Motor neuron (in vitro differentiated cells): Measurements from ENCODE around the gene TMPO. TPM values are rescaled to one million over a fixed set of nuclear protein-coding genes. Genes with fewer than 3 reads are reported as not detected.
"Not testable (repeated sequence)": the region's sequence is repeated elsewhere in the genome, so short reads cannot be mapped to it uniquely, and the experiment has no call there.

Experiments
- ATAC-seq, 8 experiments: fragments of 200-7000 bp; cut with Tn5 transposase; replicated peaks in 6 of 8; 2 replicates each; pipeline ENCODE4 v1.8.0; 2021; ENCODE audit warnings: mild to moderate bottlenecking in 8 of 8, moderate library complexity in 8 of 8
- H3K27ac ChIP-seq, 2 donors: fragments of 250-450 bp; sonication (Bioruptor Pico); 2 replicates each; pipeline ENCODE4 v1.9.0; 2021; ENCODE audit warnings: antibody characterized with exemption in 2 of 2, mild to moderate bottlenecking in 2 of 2, moderate library complexity in 1 of 2
- H3K4me1 ChIP-seq, 2 donors: fragments of 250-450 bp; sonication (Bioruptor Pico); replicated peaks in 1 of 2; 2 replicates each; pipeline ENCODE4 v1.6.1; 2021; ENCODE audit warnings: antibody characterized with exemption in 2 of 2, mild to moderate bottlenecking in 2 of 2, moderate library complexity in 1 of 2
- H3K4me3 ChIP-seq, 5 donors: fragments of 250-450 bp; sonication (Bioruptor Pico); 2 replicates each; pipeline ENCODE4 v1.9.0; 2021; ENCODE audit warnings: antibody characterized with exemption in 5 of 5, mild to moderate bottlenecking in 5 of 5, moderate library complexity in 4 of 5
- WGBS, 10 experiments: fragments of 450-650 bp; shearing (Covaris generic); methylation state at CpG; one replicate each; pipeline ENCODE4 v1.0.0; 2022; 5-methylcytosine and 5-hydroxymethylcytosine counted together
- in situ Hi-C, 9 experiments: fragments of 400-800 bp; cut with MboI; loops; one replicate each; pipeline ENCODE4 v1.15.0; 2021; ENCODE audit warnings: low sequenced_read_pairs in 9 of 9, low pct_unique_long_range_greater_than_20kb in 2 of 9; ENCODE audit not compliant: unreplicated experiment in 9 of 9
- total RNA-seq, 8 experiments: library from RNA; unstranded; fragments of 300-600 nt; gene quantifications; 2 replicates each; pipeline versions ENCODE4 v1.2.3 to v1.2.4, GENCODE V29; 2022

Gene TMPO
- total RNA-seq, 8 experiments from 2014 or later: 7.6 to 178 (median 58.0) TPM

DNA sequence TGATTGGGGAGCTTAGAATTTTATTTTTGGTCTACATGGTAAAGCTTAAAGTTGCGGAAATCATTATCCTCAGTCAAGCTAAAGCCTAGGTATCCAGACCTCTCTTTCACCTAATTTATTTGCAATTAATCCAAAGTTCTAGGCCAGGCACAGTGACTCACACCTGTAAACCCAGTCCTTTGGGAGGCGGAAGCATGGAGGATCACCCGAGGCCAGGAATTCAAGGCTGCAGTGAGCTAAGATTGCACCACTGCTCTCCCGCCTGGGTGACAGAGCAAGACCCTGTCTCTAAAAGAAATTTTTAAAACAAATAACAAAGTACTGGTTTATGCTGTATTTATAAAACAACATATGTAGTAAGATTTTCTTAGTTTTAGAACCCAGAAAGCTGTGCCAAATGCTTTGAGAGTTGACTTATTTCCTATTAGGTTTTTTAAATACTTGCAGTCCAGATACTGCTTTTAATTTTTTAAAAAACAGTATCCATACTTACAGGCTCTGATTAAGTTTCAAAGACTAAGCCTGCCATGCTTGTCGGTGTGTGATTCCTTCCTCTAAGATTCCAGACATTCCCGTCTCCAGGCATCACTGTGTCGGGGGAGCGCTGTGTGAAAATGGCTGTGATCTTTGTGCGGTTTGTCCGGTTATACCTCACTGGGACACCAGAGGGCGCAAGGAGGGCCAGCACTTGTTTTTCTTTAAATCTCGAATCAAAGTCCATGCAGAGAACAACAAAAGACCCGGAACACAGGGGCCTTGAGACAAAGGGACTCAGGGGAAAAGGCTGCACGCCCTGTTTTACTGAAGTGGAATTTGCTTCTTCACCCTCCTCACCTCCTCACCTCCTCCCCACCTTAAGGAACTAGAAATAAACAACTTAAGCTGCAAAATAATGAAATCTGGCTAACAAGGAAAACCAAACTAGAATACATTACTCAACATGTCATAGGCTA, 24.6 kb upstream of the TMPO start:
- peak; percentile 73 to 99 (median 94) for ATAC-seq
- WGBS, 10 experiments: 0 to 100% (median 24%) methylated on average over 1 to 12 of the region's 14 CpGs
- in situ Hi-C loops: no loop called here
- Histone ChIP-seq H3K4me3 (peak overlapping the region; percentile 1 to 22 (median 15)), H3K27ac (peak overlapping the region in 1 of 2 donors; percentile 49), H3K4me1 (peaks cover 0 to 8% of the 10 kb centered on the region in 2 donors)

DNA sequence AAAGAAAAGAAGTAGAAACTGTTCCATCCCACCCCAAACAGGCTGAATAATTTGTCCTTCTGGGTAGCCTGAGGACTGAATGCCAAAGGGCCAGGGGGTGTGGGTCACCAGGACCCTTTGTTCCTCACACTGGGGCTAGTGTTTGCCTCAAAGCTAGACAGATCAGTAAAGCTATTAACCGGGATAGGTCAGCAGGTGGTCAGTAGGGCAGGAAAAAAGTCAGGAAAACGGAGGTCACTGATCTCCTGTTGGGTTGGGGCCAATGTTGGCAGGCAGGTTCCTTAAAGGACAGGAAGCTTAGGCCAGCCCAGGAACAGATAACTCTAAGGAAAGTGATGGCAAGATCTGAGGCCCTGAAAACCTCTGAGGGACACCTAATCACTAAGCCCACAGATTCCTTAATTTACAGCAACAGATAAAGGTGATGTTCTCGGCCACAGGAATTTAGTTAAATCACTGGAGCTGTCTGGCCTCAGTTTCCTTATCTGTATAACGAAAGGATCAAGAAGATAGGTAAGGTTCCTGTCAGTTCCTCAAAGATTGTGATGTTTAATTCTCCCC, 22.7 kb upstream of the TMPO start:
- WGBS, 10 experiments: 33 to 67% (median 53%) methylated on average over 1 to 4 of the region's 4 CpGs; no CpG with 5 or more reads in 3 of the 10 experiments
- in situ Hi-C loops: no loop called here
- no peak for ATAC-seq
- H3K27ac ChIP-seq: no peak overlapping the region
- H3K4me1 ChIP-seq: peaks cover 0 to 8% of the 10 kb centered on the region in 2 donors
- no peak overlapping the region for H3K4me3 ChIP-seq

DNA sequence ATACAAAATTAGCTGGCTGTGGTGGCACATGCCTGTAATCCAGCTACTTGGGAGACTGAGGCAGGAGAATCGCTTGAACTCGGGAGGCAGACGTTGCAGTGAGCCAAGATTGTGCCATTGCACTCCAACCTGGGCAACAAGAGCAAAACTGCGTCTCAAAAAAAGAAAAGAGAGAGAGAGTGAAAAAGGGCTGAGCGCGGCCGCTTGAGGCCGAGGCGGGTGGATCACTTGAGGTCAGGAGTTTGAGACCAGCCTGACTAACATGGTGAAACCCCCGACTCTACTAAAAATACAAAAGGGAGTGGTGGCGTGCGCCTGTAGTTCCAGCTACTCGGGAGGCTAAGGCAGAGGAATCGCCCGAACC, 14.1 kb upstream of the TMPO start:
- in situ Hi-C loops, H3K4me1 ChIP-seq, ATAC-seq, H3K4me3 ChIP-seq, H3K27ac ChIP-seq: not testable (repeated sequence)
- 80 to 97% (median 92%) methylated on average over 1 to 12 of the region's 15 CpGs; no CpG with 5 or more reads in 6 of the 10 experiments for WGBS, 10 experiments

DNA sequence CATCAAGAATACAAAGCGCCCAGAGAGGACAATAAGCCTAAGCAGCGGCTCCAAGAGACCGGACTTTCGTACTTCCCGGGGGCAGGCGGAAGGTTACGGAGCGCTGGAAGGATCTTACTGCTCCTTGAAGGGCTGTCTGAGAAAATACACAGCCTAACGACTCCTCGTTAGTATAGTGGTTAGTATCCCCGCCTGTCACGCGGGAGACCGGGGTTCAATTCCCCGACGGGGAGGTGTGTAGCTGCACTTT, 12.1 kb upstream of the TMPO start:
- no peaks in the 10 kb centered on the region for H3K4me1 ChIP-seq
- in situ Hi-C loops: no loop called here
- WGBS, 10 experiments: 0 to 20% (median 1%) methylated on average over 2 to 15 of the region's 16 CpGs; no CpG with 5 or more reads in 4 of the 10 experiments
- peak overlapping the region; percentile 94 to 97 for H3K27ac ChIP-seq
- peak; percentile 71 to 84 (median 82) for ATAC-seq
- H3K4me3 ChIP-seq: peak overlapping the region; percentile 60 to 86 (median 76)

DNA sequence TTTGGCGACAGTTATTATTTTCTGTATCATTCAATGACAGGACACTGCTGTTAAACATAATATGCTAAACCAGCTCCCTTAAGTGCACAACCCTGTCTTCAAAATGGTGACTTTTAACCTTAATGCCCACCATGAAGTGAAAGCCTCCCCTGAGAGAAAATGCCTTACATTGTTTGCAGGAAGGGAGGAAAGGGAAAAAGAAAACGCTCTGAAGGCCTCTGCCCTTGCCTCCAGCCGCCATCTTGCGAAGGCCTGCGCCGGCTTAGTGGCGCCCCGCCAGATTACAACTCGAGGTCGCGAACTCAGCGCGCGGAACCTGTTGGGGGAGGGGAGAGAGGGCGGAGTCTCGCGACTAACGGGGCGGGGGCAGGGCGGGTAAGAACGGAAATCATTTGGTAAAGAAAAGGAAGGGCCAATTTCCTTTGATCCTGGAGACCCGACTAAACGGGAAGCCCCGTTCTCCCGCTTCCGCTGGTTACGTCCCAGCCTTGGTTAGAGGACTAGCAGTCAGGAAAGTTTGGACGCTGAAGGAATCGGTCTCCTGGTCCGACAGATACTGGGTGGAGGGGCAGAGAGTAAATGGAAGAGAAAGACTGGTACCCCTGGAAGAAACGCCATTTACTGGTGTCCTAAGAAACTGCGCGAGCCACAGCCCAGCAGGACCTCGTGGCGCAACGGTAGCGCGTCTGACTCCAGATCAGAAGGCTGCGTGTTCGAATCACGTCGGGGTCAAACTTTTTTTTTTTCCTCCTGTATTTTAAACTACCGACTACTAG, 11.6 kb upstream of the TMPO start:
- H3K4me3 ChIP-seq: peak overlapping the region; percentile 60 to 86 (median 76)
- in situ Hi-C loops: no loop called here
- peak; percentile 68 to 88 (median 84) for ATAC-seq
- no peaks in the 10 kb centered on the region for H3K4me1 ChIP-seq
- H3K27ac ChIP-seq: peak overlapping the region; percentile 94 to 97
- 0 to 10% (median 0%) methylated on average over 1 to 19 of the region's 43 CpGs; no CpG with 5 or more reads in 1 of the 10 experiments for WGBS, 10 experiments

DNA sequence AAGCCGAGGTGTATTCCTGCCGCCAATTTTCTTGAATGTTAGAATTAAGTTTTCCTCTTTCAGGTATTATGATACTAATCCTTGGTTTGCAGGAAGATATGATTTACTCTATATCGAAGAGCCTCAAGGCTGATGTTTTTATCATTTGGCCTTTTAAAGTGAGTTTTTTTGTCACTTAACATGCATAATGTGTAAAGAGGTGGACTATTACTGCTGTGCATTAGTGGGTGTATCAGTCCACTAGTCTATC, 11.1 kb upstream of the TMPO start:
- in situ Hi-C loops: no loop called here
- no peak for ATAC-seq
- Histone ChIP-seq H3K27ac (peak overlapping the region in 1 of 2 donors; percentile 97), H3K4me3 (peak overlapping the region; percentile 60 to 86 (median 76)), H3K4me1 (no peaks in the 10 kb centered on the region)
- WGBS, 10 experiments: 0 to 100% (median 8%) methylated on average over 1 to 3 of the region's 3 CpGs

DNA sequence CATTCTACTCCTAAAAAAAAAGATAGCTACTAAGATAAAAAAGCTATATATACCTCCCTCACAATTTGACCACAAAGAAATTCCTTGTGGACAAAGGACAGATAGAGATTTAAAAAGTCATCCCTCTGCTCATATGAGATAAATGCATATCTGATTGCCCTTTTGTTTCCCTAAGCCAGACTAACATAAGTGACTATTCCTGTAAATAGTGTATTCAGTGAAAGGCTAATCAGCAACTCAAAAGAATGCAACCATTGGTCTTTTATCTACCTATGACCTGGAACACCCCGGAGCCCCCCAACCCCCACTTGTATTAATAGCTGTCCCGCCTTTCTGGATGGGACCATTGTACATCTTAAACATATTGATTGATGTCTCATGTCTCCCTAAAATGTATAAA, 6.3 kb upstream of the TMPO start:
- no peak overlapping the region for H3K4me3 ChIP-seq
- in situ Hi-C loops: no loop called here
- H3K4me1 ChIP-seq: peaks cover 5 to 7% of the 10 kb centered on the region in 2 donors
- ATAC-seq: no peak
- WGBS, 10 experiments: 20 to 100% (median 41%) methylated on average over 1 to 2 of the region's 2 CpGs; no CpG with 5 or more reads in 3 of the 10 experiments
- H3K27ac ChIP-seq: no peak overlapping the region

DNA sequence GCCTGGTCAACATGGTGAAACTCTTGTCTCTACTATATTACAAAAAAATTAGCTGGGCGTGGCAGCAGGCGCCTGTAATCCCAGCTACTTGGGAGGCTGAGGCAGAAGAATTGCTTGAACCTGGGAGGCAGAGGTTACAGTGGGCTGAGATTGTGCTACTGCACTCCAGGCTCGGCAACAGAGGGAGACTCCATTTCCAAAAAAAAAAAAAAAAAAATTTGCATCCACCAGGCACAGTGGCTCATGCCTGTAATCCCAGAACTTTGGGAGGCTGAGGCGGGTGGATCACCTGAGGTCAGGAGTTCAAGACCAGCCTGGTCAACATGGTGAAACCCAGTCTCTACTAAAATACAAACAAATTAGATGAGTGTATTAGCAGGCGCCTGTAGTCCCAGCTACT, 3.6 kb upstream of the TMPO start:
- ATAC-seq, in situ Hi-C loops, H3K4me1 ChIP-seq, H3K27ac ChIP-seq, H3K4me3 ChIP-seq: not testable (repeated sequence)
- WGBS, 10 experiments: 80 to 100% (median 96%) methylated on average over 1 to 5 of the region's 5 CpGs; no CpG with 5 or more reads in 4 of the 10 experiments

DNA sequence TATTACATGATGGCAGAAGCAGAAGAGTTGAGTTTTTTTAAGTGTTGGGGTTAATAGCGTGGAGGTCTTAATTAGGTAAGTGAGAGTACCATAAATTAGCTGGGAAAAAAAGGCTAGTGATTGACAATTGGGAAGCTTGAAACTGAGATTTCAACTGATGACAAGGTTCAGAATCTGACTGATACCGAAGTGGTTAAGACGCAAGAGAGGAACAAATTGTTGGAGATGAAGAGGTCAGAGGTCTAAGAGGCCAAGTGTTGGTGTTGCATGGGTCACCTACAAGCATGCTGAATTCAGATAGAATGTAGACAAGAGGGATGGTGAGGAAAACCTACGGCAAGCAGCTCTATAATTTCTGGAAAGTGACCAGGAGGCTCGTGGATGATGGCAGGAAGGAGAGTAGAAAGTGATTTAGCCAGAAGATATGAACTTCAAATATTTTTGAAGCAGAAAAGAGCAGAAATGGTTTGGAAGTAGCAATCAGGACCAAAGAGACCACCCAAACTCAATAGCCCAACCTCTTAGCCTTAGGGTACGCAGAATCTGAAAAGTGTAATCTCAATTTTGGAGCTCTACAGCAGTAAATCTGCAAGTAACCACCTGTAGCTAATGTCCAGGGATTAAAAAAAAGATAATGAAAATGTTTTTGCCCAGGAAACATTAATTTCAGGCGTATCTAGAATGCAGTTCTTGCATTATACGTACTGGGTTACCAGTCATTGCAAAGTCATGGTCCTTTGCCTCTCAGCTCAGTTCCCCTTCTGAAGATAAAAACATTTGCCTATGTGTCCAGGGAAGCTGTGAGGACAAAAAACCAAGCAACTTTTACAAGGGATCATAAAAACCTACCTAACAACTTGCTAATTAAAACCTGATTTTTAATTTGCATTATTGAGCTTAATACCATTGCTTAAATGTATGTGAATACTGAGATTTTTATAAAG, 1.7 kb upstream of the TMPO start:
- 30 to 98% (median 84%) methylated on average over 2 to 8 of the region's 8 CpGs for WGBS, 10 experiments
- in situ Hi-C loops: no loop called here
- ATAC-seq: no peak
- no peak overlapping the region for H3K27ac ChIP-seq
- peak overlapping the region; percentile 76 to 96 (median 93) for H3K4me3 ChIP-seq
- H3K4me1 ChIP-seq: peaks cover 7 to 21% of the 10 kb centered on the region in 2 donors

DNA sequence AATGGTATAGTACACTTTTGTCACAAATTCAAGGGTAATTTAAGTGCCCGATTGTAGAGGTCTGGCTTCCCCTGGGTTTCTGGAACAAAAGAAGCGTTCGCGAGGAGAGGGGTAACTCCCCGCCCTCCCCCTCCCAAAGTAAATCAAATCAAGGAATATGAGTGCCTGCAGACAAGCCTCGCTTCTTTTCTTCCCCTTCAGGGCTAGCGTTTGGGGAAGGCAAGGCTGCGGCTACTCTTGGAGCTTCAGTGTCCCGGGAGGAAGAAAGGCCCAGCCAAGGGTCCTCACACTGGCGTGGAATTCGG, 456 bp upstream of the TMPO start:
- H3K4me3 ChIP-seq: peak overlapping the region; percentile 76 to 96 (median 93)
- WGBS, 10 experiments: 0 to 4% (median 0%) methylated on average over 1 to 6 of the region's 11 CpGs; no CpG with 5 or more reads in 4 of the 10 experiments
- in situ Hi-C loops: no loop called here

DNA sequence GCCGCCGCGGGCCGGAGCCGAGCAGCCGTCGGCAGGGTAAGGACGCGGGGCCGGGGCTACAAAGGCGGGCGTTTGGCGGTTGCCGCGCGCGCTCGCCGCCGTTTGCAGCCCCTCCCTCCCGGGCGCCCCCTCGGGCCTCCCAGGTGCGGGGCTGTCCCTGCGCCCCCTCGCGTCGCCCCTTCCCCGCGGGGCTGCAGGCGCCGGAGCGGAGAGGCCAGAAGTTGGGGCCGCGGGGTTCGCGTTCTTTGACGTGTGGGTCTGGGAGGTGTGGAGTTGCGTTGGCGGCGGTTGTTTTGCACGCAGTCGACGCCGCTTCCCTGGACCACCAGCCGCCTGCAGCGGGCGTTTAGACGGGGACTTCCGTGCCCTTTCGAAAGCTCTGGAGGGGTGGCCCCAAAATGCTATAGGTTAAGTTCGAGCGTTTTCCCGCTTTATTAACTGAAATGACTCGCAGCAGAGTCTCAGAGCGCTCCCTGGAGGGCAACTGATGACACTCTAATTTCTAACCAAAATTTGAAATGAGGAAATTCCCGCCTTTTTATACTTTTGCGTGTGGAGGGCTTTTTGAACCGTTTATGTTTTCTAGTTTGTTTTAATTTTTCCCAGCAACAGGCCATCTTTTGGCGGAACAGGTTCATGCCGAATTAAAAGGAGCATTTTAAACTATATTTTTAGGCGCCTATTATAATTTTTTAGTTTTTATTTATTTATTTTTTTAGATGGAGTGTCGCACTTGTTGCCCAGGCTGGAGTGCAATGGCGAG, 902 bp downstream of the TMPO start:
- peak overlapping the region; percentile 76 to 96 (median 93) for H3K4me3 ChIP-seq
- ATAC-seq: peak; percentile 12 to 58 (median 35)
- 0 to 4% (median 1%) methylated on average over 5 to 21 of the region's 64 CpGs for WGBS, 10 experiments
- peak overlapping the region; percentile 90 to 95 for H3K27ac ChIP-seq
- H3K4me1 ChIP-seq: peaks cover 7 to 21% of the 10 kb centered on the region in 2 donors
- in situ Hi-C loops: no loop called here

More for the DNA sequence above, 456 bp upstream of the TMPO start:
- ATAC-seq: peak; percentile 33 to 56 (median 50)
- peak overlapping the region; percentile 90 to 95 for H3K27ac ChIP-seq
- peaks cover 7 to 21% of the 10 kb centered on the region in 2 donors for H3K4me1 ChIP-seq
